HepG2 (cell line): ENCODE results near the gene CACNA1G. TPM values are rescaled to one million over a fixed set of nuclear protein-coding genes. Genes with fewer than 3 reads are reported as not detected.
A peak's percentile ranks its signal among the peaks of the same experiment; 100 is the strongest.

Experiments used
- ARID2 ChIP-seq: sonication (generic); formaldehyde crosslinking; IDR thresholded peaks from 2 replicates; pipeline ENCODE4 v1.8.1; 2022; ENCODE audit warnings: mild to moderate bottlenecking, missing genetic modification reagents, borderline replicate concordance
- BHLHE40 ChIP-seq: IDR thresholded peaks from 2 replicates; pipeline ENCODE4 v1.6.1; 2011; ENCODE audit warnings: low read length, improper control_type of control experiment
- BRCA1 ChIP-seq: sonication (generic); formaldehyde crosslinking; IDR thresholded peaks from 2 replicates; pipeline ENCODE4 v1.4.0; 2020; ENCODE audit warnings: missing genetic modification reagents
- CCAR2 ChIP-seq: fragments of 200-400 bp; formaldehyde crosslinking; optimal IDR thresholded peaks from 2 replicates; pipeline ENCODE3; 2018; ENCODE audit warnings: low read depth, mild to moderate bottlenecking, low read length, moderate library complexity
- CENPT ChIP-seq: sonication (generic); formaldehyde crosslinking; IDR thresholded peaks from 2 replicates; pipeline ENCODE4 v1.8.0; 2022; ENCODE audit warnings: low read depth, mild to moderate bottlenecking, moderate library complexity, missing genetic modification reagents
- ETV5 ChIP-seq: IDR thresholded peaks from 2 replicates; pipeline ENCODE4 v1.6.1; 2018; ENCODE audit warnings: missing biosample characterization, missing genetic modification reagents, inconsistent platforms, borderline replicate concordance
- HNRNPL ChIP-seq: fragments of 200-400 bp; formaldehyde crosslinking; IDR thresholded peaks from 2 replicates; pipeline ENCODE4 v1.6.1; 2017; ENCODE audit warnings: mild to moderate bottlenecking, low read depth, low read length
- HOXA5 ChIP-seq: sonication (generic); formaldehyde crosslinking; IDR thresholded peaks from 2 replicates; pipeline ENCODE4 v1.4.0; 2020; ENCODE audit warnings: missing genetic modification reagents
- JUND ChIP-seq: sonication (generic); formaldehyde crosslinking; IDR thresholded peaks from 2 replicates; pipeline ENCODE4 v1.8.0; 2022; ENCODE audit warnings: mild to moderate bottlenecking, missing genetic modification reagents
- KDM4B ChIP-seq: sonication (generic); formaldehyde crosslinking; IDR thresholded peaks from 2 replicates; pipeline ENCODE4 v1.4.0; 2020; ENCODE audit warnings: missing genetic modification reagents
- MAFF ChIP-seq: IDR thresholded peaks from 2 replicates; pipeline ENCODE4 v1.6.1; 2011; ENCODE audit warnings: low read depth, low read length, improper control_type of control experiment
- PCBP2 ChIP-seq: fragments of 200-400 bp; formaldehyde crosslinking; optimal IDR thresholded peaks from 2 replicates; pipeline ENCODE3; 2018; ENCODE audit warnings: low read length, low read depth; ENCODE audit not compliant: poor library complexity, severe bottlenecking
- SOX13 ChIP-seq, 3 experiments: fragments of 450-650 bp in 1 of 3; sonication (generic) in 1 of 3; formaldehyde crosslinking in 1 of 3; IDR thresholded peaks in 2 of 3; conservative IDR thresholded peaks in 1 of 3; 2 replicates each; pipeline versions ENCODE4 v1.5.0 to v1.6.1; 2016 to 2020; ENCODE audit warnings: antibody characterized with exemption in 1 of 3, mild to moderate bottlenecking in 1 of 3, missing compliant biosample characterization in 1 of 3, missing genetic modification reagents in 1 of 3, moderate library complexity in 1 of 3
- SRF ChIP-seq: IDR thresholded peaks from 2 replicates; pipeline ENCODE4 v1.6.1; 2011; ENCODE audit warnings: mild to moderate bottlenecking, low read depth, low read length, moderate library complexity
- THAP11 ChIP-seq: IDR thresholded peaks from 2 replicates; pipeline ENCODE4 v1.6.1; 2016; ENCODE audit warnings: missing biosample characterization, missing genetic modification reagents
- WIZ ChIP-seq: sonication (generic); formaldehyde crosslinking; IDR thresholded peaks from 2 replicates; pipeline ENCODE4 v1.5.1; 2020; ENCODE audit warnings: mild to moderate bottlenecking, missing genetic modification reagents
- ZBTB33 ChIP-seq: sonication (generic); formaldehyde crosslinking; IDR thresholded peaks from 2 replicates; pipeline ENCODE4 v1.4.0; 2020; ENCODE audit warnings: missing genetic modification reagents
- ZEB1 ChIP-seq: IDR thresholded peaks from 2 replicates; pipeline ENCODE4 v1.6.1; 2012; ENCODE audit warnings: mild to moderate bottlenecking, low read depth, inconsistent platforms; ENCODE audit not compliant: insufficient replicate concordance
- ZFP37 ChIP-seq: sonication (generic); formaldehyde crosslinking; IDR thresholded peaks from 2 replicates; pipeline ENCODE4 v1.4.0; 2020; ENCODE audit warnings: missing genetic modification reagents, borderline replicate concordance
- ZKSCAN8 ChIP-seq: IDR thresholded peaks from 2 replicates; pipeline ENCODE4 v1.6.1; 2016; ENCODE audit warnings: borderline replicate concordance, missing genetic modification reagents, missing compliant biosample characterization
- ZNF20 ChIP-seq: sonication (generic); formaldehyde crosslinking; IDR thresholded peaks from 2 replicates; pipeline ENCODE4 v1.4.0; 2020; ENCODE audit warnings: mild to moderate bottlenecking, moderate library complexity, missing genetic modification reagents
- ZNF264 ChIP-seq: sonication (generic); formaldehyde crosslinking; IDR thresholded peaks from 2 replicates; pipeline ENCODE4 v1.4.0; 2020; ENCODE audit warnings: missing genetic modification reagents
- ZNF282 ChIP-seq: fragments of 450-650 bp; IDR thresholded peaks from 2 replicates; pipeline ENCODE4 v1.6.1; 2018; ENCODE audit not compliant: partially characterized antibody
- ZNF430 ChIP-seq: sonication (generic); formaldehyde crosslinking; IDR thresholded peaks from 2 replicates; pipeline ENCODE4 v1.9.0; 2021; ENCODE audit warnings: mild to moderate bottlenecking, missing genetic modification reagents
- ZNF501 ChIP-seq: sonication (generic); formaldehyde crosslinking; IDR thresholded peaks from 2 replicates; pipeline ENCODE4 v1.5.1; 2020; ENCODE audit warnings: mild to moderate bottlenecking, moderate library complexity, missing genetic modification reagents
- ZNF800 ChIP-seq: sonication (generic); formaldehyde crosslinking; IDR thresholded peaks from 2 replicates; pipeline ENCODE4 v1.4.0; 2020; ENCODE audit warnings: missing genetic modification reagents
- polyA plus RNA-seq, 8 experiments: library from polyadenylated mRNA; depleted of rRNA in 3 of 8; stranded (reverse) in 7 of 8; unstranded in 1 of 8; fragments of >200 nt; fragmentation: Illumina TruSeq in 4 of 8; extraction: Trizol in 4 of 8; gene quantifications; 2 replicates each; pipeline versions ENCODE4 v1.2.1 to v1.2.3, GENCODE V29; 2011 to 2016; ENCODE audit warnings: low read depth in 4 of 8, missing spikeins in 1 of 8, mixed read lengths in 1 of 8; ENCODE audit not compliant: insufficient read depth in 1 of 8
- total RNA-seq, 5 experiments: library from RNA; depleted of rRNA; stranded (reverse); fragments of >200 nt; fragmentation: Illumina TruSeq; extraction: Trizol; gene quantifications; 2 replicates each; pipeline ENCODE4 v1.2.3, GENCODE V29; 2016; ENCODE audit warnings: low read depth in 1 of 5

CACNA1G gene
- total and polyA plus RNA-seq, 2 of the 13 experiments (the other 11 are each of a cell fraction or from before 2014, with no cell fraction given) = 0.02 TPM; not detected in 1

GRCh38 chr17:50635982-50636803 lies 75.7 kb downstream of the CACNA1G start (continued):
- TF ChIP-seq HOXA5 (CRISPR knock-in tag) (peak; percentile 85; the same call in 1 of the 2 replicates), ZNF264 (peak; percentile 18; the same call in 1 of the 2 replicates), ZFP37 (0 out of 2 replicates have a peak, but pooled peaks have one; percentile 50), WIZ (no peak), ZNF501 (no peak), ZNF20 (no peak), HNRNPL (peak; percentile 98), ARID2 (CRISPR knock-in tag) (no peak), CCAR2 (no peak), ZKSCAN8 (CRISPR knock-in tag) (peak; percentile 12; the same call in 1 of the 2 replicates), THAP11 (CRISPR knock-in tag) (peak; percentile 50; the same call in 1 of the 2 replicates), SRF (no peak; the same call in 1 of the 2 replicates), ZNF282 (no peak), KDM4B (peak; percentile 25; the same call in 1 of the 2 replicates), PCBP2 (no peak), ZEB1 (peak; percentile 49), JUND (CRISPR knock-in tag) (no peak), BHLHE40 (peak; percentile 99), ETV5 (CRISPR knock-in tag) (peak; percentile 73; the same call in 1 of the 2 replicates), ZNF430 (no peak; the same call in 1 of the 2 replicates), CENPT (CRISPR knock-in tag) (no peak), ZNF800 (CRISPR knock-in tag) (peak; percentile 71; the same call in 1 of the 2 replicates), BRCA1 (CRISPR knock-in tag) (0 out of 2 replicates have a peak, but pooled peaks have one; percentile 51), ZBTB33 (0 out of 2 replicates have a peak, but pooled peaks have one; percentile 11), SOX13 (IDR thresholded peaks at IDR 0.05) (peak; percentile 68; the same call in 1 of the 2 replicates), SOX13 (CRISPR knock-in tag; conservative IDR thresholded peaks at IDR 0.05 in 1 of 2, IDR thresholded peaks at IDR 0.05 in 1 of 2) (peak in 1 of 2 experiments; percentile 50; a peak in 2 of 4 replicates), MAFF (no peak)
